ENCODE data around the gene CROCC2. TPM values are rescaled to one million over a fixed set of nuclear protein-coding genes. Genes with fewer than 3 reads are reported as not detected.

The CROCC2 gene
- polyA plus RNA-seq, 4 donors = 0.03 to 0.11 (median 0.08) TPM

DNA sequence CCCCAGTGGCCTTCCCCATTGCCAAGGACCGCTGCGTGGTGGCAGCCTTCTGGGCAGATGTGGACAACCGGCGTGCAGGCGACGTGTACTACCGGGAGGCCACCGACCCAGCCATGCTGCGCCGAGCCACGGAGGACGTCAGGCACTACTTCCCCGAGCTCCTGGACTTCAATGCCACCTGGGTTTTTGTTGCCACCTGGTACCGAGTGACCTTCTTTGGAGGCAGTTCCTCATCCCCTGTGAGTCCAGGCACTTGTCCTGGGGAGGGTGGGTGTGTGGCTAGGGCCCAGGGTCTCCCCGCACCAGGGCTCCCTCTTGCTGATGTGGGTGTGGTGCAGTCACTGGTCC is 124.2 kb downstream of the CROCC2 start:
- no peak for DNase-seq (ENCODE audit: low read depth in 4 of 4, low spot score in 2 of 4)

DNA sequence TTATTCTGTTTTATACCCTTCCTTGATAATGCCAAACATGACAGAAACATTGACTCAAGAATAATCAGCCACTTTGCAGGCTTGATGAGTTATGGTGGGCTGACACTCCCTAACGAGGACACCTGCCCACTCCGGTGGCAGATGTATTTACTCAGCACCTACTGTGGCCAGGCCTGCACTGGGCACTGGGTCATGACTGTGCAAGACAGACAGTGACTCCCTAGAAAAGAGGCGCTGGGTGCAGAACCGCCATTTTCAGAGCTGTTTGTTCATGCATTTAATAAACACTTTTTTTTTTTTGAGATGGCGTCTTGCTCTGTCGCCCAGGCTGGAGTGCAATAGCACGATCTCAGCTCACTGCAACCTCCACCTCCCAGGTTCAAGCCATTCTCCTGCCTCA is 124.7 kb downstream of the CROCC2 start:
- no peak for DNase-seq (ENCODE audit: low read depth in 4 of 4, low spot score in 2 of 4)

DNA sequence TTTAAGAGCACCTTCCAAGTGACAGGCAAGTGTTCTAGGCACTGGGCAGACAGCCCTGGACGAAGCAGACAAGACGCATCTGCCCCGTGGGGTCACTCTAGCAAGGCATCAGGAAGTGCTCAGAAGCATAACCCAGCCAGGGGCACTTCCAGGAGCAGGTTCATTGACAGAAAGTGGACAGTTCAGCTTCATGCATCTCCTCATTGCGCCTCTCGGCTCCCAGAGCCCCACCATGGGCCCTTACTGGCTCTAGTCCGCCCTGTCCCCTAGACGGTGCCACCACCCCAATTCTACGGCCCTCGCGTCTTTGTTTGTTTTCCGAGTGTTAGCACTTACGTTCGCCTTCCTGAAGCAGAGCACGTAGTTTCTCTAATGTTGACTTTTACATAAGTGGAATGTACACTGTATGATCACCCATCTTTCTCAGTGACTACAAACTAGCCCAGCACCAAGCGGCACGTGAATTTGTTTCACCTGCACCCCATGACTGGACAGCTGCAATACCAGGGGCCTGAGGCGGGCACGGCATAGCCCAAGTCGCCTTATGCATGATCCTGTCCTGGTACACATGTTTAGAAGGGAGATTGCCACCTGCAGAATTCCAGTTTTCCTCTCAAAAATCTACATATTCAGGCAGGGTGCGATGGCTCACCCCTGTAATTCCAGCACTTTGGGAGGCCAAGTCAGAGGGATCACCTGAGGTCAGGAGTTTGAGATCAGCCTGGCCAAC is 125.5 kb downstream of the CROCC2 start:
- no peak for DNase-seq (ENCODE audit: low read depth in 4 of 4, low spot score in 2 of 4)

DNA sequence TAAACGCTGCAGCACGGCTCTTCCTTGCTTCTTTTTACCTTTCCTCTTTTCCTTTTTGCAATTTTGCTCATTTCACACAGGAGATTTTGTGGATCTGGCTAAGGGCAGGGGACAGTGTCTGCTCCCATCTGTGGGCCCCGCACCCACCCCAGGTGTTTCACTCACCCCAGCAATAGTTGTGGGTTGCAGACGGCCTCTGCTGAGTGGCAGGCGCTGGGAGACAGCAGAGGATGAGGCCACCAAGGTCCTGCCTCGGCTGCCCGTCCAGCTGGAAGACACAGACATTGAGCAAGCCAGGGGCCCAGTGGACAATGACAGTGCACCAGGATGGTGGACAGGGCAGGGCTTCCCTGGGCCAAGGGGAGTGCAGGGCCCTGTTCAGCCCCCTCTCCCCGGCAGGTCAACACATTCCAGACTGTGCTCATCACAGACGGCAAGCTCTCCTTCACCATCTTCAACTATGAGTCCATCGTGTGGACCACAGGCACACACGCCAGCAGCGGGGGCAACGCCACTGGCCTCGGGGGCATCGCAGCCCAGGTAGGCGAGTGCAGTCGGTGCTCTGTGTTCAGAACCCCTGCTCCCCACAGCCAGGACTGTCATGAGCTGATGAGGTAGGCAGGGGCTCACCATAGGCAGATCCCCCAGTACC is 127.3 kb downstream of the CROCC2 start:
- DNase-seq (ENCODE audit: low read depth in 4 of 4, low spot score in 2 of 4) = no peak

DNA sequence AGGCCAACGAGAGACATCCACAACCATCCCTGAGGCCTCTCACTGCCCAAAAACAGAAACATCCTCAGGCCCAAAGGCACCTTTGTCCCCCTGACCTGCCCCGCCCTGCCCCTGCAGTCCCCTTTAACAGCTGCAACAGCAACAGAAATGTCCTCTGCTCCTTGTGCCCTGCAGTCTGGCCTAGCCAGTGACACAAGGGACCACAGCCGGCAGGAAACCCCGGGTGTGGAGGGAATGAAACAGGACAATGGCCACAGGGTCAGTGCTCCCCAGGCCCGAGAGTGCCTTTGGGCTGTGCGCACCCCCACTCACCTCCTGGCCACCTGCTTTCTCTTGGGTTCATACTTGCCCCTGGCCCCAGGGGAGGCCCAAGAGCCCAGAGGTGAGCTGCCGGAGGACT is 127.9 kb downstream of the CROCC2 start:
- no peak for DNase-seq (ENCODE audit: low read depth in 4 of 4, low spot score in 2 of 4)

DNA sequence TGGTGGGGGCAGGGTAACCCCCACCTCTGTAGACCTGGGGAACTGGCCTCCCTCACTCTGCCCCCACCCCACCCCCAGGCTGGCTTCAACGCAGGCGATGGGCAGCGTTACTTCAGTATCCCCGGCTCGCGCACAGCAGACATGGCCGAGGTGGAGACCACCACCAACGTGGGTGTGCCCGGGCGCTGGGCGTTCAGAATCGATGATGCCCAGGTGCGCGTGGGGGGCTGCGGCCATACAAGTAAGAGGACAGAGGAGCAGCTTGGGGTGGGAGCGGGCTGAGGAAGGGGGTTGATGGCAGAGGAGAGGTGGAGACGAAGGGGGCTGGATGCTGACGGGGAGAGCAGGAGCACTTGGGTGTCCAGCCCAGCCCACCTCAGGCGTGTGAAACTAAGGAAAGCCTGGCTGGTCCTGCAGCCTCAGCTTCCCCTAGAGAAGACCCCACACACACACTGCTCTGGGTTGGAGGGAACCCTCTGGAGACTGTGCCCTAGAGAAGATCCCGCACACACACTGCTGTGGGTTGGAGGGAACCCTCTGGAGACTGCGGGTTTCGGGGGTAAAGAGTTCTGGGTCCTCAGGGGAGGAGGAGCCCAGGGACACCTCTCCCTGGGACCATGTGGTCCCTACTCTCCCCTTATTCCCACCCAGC is 128.5 kb downstream of the CROCC2 start:
- no peak for DNase-seq (ENCODE audit: low read depth in 4 of 4, low spot score in 2 of 4)

DNA sequence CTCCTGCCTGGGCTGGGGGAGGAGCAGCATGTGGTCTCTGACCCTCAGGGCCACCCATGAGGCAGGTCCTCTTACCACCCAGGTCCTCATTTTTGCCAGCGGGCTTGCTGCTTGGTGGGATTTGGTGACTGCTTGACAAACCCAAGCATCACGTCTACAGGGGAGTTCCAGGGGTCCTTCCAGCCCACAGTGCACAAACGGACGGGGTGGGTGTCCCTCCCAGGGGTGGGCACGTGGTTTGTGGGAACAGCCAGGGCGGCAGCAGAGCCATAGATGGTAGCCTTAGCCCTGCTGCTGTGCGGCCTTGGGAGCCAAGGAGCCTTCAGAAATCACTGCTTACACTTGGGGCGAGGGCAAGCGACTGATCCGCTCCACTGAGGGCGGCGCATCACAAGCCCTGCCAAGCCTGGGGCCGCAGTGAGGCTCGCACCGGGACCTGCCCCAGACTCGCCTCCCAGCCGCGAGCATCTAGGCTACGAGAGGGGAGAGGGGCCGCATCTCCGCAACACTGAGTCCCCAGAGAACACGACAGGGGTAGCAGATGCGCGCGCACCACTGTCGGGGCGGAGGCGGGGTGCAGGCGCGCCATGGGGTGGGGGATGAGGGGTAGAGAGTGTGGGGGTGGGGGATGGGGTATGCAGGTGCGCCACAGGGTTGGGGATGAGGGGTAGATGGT is 129.1 kb downstream of the CROCC2 start:
- DNase-seq (ENCODE audit: low read depth in 4 of 4, low spot score in 2 of 4) = no peak

DNA sequence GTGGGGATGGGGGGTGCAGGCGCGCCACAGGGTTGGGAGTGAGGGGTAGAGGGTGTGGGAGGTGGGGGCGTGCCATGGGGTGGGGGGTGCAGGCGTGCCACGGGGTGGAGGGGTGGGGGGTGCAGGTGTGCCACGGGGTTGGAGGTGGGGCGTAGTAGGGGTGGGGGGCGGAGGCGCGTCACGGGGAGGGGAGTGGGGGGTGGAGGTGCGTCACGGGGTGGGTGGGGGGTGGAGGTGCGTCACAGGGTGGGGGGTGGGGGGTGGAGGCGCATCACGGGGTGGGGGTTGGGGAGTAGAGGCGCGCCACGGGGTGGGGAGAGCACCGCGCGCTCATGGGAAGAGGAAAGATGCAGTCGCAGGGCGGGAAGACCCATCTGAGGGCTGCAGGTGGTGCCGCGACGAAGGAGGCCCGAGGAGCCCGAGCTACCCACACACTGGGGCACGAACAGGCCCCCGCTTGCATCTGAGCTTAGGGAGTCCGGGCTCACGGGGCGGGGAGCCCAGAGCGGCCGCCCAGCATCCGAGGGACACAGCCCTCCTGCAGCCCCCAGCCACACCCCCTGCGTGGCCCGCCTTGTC is 129.8 kb downstream of the CROCC2 start:
- DNase-seq (ENCODE audit: low read depth in 4 of 4, low spot score in 2 of 4) = no peak

DNA sequence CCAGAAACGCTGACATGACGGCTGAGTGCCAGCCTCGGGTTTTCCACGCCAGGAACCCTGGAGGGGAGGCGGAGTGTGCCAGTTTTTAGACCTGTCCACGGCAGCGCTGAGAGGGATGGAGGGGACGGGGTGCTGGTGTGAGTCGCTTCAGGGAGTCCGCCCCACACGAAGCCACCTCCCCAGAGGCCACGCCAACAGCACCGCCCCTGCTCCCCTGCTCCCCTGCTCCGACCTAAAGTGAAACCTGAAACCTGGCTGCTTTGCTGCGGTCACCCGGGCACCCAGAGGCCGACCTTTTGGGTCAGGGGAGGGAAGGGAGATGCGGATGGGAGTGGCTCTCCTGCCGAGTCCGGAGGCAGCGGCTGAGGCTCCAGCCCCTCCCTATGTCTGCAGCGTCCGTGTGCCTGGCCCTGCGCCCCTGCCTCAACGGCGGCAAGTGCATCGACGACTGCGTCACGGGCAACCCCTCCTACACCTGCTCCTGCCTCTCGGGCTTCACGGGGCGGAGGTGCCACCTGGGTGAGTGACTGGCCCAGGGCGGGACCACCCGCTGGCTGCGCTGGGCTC is 130.3 kb downstream of the CROCC2 start:
- DNase-seq (ENCODE audit: low read depth in 4 of 4, low spot score in 2 of 4) = no peak

DNA sequence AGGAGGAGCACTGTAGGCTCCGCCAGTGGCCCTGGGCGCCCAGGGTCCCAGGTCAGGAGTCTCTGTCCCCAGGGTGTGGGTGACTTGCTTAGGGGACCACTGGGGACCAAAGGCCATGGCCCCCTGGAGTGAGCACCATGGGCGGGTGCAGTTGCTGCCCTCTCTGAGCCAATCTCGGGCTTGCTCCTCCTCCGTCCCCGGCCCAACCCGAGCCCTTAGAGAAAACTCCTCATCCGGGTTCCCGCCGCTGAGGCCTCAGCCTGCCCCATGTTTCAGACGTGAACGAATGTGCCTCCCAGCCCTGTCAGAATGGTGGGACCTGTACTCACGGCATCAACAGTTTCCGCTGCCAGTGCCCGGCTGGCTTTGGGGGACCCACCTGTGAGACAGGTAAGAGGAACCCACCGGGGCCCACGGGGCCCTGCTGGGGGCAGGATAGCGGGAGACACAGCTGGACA is 130.9 kb downstream of the CROCC2 start:
- DNase-seq (ENCODE audit: low read depth in 4 of 4, low spot score in 2 of 4) = no peak

DNA sequence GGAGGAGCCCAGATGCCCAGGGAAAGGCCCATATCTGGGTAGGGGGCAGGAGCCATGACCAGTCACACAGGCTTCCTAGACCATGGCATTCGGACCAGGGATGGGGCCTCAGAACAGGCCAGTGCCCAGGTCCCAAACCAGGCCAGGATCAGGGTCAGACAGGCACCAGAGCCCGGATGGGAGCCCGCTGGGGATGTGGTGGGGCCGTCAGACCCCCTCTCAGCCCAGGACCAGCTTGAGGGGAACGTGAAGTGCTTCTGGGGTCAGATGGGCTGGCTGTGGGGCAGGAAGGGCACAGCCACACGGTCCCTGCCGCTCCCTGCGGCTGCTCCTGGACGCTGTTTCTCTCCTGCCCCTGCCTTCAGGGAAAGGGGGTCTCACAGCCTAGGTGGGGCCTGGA is 131.4 kb downstream of the CROCC2 start:
- no peak for DNase-seq (ENCODE audit: low read depth in 4 of 4, low spot score in 2 of 4)

DNA sequence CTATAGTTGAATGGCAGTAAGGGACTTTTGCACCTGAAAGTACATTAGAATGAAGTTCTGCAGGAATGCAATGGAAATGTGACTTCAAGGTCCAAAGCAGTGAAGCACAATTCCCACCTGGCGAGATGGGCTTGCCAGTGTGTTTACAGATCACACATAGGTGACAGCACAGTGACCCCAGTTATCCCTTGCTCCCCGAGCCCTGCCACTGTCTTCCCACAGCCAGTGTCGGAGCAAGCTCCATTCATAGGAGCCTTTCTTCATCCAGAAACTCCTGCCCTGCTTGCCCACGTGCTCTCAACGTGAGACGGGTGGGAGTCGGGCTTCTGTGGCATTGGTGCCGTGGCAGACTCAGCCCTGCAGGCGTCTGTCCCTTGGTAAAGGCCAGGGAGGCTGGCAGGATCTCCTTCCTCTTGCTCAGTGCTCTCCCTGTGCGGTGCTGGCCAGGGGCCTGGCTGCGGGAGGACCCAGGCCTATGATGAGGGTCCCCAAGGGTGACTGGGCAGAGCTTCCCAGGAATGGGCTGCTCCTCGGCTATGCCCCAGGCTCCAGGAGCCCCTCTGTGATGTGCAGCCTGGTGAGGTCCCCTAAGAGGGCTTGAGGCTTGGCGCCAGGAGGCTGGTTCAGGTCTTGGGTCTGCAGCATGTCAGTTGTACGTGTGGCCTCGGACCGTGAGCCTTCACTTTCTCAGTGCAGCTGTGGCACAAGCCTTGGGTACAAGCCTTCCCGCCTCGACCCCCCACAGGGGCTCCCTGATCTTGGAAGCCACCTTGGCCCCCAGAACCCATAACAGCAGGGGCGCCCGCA is 132.4 kb downstream of the CROCC2 start:
- no peak for DNase-seq (ENCODE audit: low read depth in 4 of 4, low spot score in 2 of 4)

DNA sequence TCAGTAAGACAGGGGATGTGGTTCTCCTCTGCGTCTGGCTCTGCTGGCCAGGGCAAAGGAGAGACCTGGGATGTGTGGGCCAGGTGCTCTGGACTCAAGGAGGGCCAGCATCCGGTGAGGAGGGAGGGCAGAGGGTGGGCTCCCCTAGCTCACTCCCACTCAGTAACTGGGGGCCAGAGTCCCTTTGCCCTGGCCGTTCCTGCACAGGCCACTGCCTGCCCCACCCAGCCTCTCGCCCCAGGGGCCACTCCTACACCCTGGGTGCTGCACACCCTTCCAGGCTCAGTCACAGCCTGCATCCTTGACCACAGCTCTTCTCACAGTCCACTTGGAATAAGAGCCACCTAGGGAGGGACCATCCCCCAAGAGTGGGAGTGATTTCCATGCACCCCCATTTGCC is 133.3 kb downstream of the CROCC2 start:
- DNase-seq (ENCODE audit: low read depth in 4 of 4, low spot score in 2 of 4) = no peak

DNA sequence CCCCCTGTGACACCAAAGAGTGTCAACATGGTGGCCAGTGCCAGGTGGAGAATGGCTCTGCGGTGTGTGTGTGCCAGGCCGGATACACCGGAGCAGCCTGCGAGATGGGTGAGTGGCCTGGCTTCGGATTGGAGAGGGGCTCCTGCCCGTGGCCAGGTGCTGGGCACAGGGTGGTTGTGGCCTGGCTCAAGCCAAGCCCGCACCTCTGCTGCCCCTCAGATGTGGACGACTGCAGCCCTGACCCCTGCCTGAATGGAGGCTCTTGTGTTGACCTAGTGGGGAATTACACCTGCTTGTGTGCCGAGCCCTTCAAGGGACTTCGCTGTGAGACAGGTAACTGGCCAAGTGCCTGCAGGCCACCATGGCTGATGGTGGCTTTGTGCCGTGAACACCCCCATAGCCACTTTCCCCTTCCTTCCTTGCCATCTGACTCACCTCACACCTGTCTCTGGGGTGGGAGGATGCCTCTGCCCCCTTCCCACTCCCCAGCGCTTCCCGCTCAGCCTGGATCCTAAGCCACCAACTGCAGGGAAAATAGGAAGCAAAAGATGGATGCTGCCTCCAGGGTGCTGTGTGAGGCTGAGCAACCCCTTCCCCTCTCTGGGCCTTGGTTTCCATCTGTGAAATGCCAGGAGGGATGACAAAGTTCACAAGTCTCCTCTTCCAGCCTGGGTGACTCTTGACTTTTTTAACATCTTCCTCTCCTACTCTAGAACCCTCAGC is 134.1 kb downstream of the CROCC2 start:
- no peak for DNase-seq (ENCODE audit: low read depth in 4 of 4, low spot score in 2 of 4)

DNA sequence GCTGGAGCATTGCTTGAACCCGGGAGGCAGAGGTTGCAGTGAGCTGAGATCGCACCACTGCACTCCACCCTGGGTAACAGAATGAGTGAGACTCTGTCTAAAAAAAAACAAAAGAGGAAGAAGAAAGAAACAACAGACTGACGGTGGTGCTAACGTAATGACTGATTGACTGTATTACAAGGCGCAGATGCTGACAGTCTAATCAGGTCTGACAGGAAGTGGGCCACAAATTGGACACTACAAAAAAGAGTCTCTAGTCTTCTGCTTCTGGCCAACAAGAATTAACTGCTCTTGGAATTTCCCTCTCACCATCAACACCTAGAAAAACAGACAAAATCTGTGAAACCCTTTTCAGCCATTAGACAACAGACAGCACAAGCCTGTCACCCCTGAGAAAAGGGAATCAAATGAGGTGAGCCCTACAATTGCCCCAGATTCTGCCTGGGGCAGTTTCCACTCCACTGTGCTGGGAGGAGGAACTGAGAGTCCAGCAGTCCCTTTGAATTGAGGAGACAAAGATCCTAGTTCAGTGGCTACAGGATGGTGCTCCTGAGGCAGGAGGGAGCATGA is 135.5 kb downstream of the CROCC2 start:
- no peak for DNase-seq (ENCODE audit: low read depth in 4 of 4, low spot score in 2 of 4)
